Activated CD4-positive, alpha-beta T cell treated with anti-CD3 and anti-CD28 coated beads, Interleukin-2, Interleukin-6, amounts not matched to agents 100 ng/mL and 50 ng/mL, durations not matched to agents 16 hours and 8 hours (primary cell): Measurements from ENCODE around the gene AIFM3.
"Not testable (repeated sequence)": the region's sequence is repeated elsewhere in the genome, so short reads cannot be mapped to it uniquely, and the experiment has no call there.

ENCODE experiments used
- DNase-seq: peaks from one replicate; pipeline ENCODE4 v3.0.0-alpha.2; 2020

The AIFM3 gene

GRCh38 chr22:20942203-20942902, 24.7 kb upstream of the AIFM3 start:
- DNase-seq, result not testable (repeated sequence)

DNA sequence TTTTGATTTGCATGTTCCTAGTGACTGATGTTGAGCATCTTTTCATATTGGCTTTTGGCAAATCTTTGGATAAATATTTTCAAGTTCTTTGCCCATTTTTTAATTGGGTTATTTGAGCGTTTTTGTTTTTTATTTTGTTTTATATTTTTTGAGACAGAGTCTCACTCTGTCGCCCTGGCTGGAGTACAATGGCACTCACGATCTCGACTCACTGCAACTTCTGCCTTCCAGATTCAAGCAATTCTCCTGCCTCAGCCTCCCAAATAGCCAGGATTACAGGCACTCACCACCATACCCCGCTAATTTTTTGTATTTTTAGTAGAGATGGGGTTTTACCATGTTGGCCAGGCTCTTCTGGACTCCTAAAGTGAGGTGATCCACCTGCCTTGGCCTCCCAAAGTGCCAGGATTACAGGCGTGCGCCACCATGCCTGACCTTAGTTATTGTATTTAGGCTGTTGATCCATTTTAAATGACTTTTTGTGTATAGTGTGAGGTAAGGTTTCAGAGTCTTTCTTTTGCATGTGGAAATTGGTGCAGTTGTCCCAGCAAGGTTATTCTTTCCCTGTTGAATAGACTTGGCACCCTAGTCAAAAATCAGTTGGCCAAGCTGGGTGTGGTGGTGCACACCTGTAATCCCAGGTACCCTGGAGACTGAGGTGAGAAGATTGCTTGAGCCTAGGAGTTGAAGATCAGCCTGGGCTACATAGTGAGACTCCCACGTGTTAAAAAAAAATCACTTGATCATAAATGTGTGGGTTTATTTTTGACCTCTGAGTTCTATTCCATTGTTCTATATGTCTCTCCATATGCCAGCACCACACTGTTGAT, 23.7 kb upstream of the AIFM3 start:
- DNase-seq, result no peak

DNA sequence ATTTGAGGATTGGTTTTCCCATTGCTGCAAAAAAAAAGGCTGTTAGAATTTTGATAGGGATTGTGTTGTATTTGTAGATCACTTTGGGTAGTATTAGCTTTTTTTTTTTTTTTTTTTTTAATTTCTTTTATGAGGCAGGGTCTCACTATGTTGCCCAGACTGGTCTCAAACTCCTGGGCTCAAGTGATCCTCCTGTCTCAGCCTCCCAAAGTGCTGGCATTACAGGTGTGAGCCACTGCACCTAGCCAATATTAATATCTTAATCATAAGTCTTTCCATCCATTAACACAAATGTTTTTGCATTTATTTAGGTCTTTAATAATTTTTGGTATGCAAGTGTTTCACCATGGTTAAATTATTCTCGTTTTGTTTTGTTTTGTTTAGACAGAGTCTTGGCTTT, 23.0 kb upstream of the AIFM3 start:
- no peak for DNase-seq

- DNase-seq, result no peak
Measured at GRCh38 chr22:20945578-20945934, 21.5 kb upstream of the AIFM3 start.

GRCh38 chr22:20946080-20946986, 20.7 kb upstream of the AIFM3 start:
- no peak for DNase-seq

DNA sequence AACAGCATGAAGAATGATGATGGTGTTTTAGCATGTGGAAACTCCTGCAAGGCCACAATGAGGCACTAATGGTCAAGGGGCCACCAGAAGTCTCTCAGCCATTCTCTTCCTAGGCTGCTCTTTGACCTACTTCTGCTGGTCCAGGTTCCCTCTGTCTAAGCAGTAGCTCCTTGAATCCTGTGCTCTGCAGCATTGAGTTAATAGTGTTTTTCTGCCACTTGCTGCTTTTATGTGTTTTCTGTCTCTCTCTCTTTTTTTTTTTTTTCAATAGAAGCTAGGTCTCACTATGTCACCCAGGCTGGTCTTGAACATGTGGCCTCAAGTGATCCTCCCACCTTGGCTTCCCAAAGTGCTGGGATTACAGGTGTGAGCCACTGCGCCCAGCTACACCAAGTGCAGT, 20.1 kb upstream of the AIFM3 start:
- DNase-seq, result no peak

DNA sequence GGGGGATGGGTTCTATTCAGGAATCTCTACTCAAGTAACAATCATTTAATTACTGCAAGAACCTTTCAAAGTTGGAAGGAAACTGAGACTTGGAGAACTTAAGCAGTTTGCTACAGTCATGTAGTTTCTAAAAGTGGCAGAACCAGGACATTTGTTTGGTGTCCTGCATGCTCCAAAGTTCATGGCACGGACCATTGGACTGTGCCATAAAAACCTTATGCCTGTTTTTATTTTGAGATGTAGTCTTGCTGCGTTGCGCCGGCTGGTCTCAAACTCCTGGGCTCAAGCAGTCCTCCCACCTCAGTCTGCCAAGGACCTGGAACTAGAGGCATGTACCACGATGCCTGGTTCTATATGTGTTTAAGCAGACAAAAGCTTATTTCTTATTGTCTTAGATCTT, 18.6 kb upstream of the AIFM3 start:
- DNase-seq, result no peak

GRCh38 chr22:20948989-20949388, 18.1 kb upstream of the AIFM3 start:
- no peak for DNase-seq

DNA sequence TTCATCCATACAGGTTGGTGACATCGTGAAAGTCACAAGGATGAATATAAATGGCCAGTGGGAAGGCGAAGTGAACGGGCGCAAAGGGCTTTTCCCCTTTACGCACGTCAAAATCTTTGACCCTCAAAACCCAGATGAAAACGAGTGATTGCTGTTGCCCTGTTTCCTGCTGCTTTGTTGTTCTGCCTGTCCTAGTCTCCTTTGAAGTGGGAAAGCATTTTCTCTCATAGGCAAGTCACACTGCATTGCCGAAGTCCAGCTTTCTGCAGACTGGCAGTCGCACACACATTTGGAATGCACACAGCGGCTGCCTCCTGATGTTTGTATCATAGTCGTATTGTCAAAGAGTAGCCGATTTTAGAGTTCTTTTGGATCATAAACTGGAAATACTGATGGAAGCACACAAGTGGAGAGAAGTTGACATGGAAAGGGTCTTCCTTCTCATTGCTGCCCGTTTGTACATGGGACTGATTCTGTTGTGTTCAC, 17.3 kb upstream of the AIFM3 start:
- no peak for DNase-seq

GRCh38 chr22:20951151-20951931, 15.7 kb upstream of the AIFM3 start:
- DNase-seq, result no peak

DNA sequence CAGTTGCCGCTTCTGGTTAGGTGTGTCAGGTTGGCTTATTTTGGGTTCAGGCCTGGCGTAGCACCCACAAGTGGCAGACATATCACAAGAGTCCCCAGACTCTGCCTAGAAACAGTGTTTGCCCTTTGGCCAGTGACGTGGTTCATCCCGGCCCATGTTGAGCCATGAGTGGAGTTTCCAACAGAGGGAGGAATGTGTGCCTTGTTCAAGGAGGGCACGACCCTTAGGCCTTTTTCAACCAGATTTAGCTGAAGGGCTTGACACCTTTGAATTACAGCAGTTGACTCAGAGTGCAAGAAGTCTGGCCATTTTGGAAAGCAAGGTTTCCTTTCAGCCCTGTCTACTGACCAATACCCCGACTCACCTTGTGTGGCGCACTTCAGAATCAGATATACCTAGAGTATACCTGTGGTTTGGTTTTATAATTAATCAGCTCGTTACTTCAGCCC, 15.1 kb upstream of the AIFM3 start:
- DNase-seq, result no peak

DNA sequence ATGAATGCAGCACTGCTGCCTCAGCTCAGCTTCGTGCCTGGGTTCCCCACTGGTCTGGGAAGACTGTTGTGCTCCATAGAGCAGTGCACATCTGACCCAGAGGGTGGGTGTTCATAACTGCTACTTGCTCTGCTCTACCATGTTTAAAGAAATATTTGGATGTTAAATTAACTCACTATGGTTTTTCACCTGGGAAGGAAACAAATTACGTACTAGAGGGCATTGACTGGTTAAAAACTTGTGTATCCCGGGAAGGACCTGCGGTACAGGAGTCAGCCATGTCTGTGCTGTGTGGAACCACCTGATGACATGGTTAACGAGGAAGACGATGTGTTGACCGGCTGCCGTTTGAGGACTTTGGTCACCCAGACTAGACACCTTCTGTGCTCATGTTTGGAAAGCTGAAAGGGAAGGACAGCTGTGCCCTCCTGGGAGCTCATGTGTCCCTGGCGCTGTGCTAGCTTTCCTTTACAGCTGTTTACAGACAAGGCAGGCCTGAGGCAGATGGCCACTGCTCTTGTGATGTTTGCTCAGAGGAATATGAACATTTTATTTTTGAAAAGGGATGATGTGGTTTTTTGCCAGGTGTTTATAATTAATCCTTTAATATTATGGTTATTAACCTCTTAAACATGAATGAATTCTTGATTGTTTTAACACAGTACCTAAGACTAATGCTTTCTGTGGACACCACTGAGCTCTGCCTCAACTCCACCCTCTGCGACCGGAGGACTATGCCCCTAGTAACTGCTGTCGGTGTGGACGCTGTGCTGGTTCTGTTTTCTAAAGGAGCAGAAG, 14.3 kb upstream of the AIFM3 start:
- DNase-seq, result no peak

DNA sequence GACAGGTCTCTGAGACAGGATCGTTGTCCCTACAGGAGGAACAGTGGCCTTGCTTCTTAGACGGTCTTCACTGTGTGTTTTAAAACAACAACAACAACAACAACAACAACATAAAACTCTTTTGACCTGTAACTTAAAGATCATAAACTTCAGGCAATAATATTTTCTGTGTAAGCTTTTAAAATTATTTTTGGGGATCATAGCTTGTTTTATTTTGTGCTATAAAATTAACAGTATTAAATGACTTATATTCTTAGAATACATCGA, 13.8 kb upstream of the AIFM3 start:
- no peak for DNase-seq

DNA sequence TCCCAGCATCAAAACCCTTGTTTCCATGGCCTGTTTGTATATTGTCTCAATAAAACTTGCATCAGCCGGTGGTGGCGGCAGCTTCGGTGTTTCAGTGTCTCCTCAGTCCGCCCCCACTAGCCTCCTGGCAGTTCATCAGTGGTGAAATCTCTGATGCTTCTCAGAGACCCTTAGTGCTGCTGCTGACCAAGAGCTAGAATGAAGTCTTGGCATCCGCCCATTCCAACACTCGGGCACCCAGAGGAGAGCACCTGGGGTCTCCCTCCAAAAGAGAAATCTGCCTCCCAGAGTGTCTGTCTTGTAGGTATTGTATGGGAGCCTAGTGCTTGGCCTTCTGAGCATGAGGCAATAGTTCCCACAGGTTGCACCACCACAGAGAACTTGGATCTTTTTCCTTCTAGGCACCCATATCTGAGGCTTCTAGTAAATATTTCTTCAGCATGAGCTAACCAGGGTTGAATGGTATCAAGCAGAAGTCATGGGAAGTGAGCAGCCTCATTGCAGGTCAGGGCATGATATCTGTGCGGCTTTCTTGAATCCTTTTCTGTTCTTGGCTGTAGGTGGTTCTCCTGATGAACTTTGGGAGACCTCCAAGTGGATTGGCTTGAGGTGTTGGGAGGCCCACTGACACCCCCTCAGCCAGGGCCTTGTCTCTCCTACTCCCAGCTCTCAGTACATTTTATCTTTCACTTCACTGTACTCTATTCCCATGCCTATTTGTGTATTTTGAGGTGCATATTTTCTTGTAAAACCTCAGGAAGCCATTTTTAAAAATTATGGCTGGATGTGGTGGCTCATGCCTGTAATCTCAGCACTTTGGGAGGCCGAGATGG, 13.2 kb upstream of the AIFM3 start:
- DNase-seq, result no peak

DNA sequence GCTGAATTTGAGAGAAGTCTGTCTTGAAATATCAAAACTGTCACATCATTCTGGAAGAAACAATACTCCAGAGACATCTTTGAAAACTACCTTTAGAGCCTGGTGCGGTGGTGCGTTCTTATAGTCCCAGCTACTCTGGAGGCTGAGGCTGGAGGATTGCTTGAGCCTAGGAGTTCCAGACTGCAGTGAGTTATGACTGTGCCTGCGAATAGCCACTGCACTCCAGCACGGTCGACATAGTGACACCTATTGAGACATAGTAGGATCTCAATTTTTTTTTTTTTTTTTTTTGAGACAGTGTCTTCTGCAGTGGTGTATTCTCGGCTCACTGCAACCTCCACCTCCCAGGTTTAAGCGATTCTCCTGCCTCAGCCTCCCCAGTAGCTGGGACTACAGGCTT, 11.5 kb upstream of the AIFM3 start:
- DNase-seq, result no peak

- DNase-seq, result no peak
Measured at GRCh38 chr22:20956258-20957101, 10.6 kb upstream of the AIFM3 start.

DNA sequence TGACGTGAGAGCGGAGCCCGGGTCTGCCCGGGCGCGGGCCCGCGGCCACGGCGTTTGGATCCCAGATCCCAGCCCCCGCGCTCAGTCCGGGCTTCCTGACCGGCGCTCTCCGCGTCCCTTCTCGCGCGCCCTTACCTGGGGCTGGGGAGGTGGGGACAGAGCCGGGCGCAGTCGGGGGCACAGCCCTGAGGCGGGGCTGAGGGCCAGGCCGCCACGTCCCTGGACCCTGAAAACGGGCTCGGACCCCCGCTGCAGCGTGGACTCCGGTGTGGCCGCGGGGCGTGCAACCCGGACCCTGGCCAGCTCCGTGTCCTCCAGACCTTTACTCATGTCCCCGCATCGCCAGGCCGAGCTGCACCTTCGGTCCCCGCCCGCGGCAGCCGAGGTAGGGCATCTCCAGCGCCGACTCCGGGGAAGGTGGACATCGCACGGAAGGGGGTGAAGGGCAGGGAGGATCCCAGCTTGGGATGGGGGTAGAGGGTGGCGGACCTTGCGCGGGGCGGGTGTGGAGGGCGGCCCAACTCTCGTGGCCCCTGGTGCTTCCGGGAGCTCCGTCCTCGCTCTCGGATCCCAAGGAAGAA, 9.9 kb upstream of the AIFM3 start:
- DNase-seq, result no peak

DNA sequence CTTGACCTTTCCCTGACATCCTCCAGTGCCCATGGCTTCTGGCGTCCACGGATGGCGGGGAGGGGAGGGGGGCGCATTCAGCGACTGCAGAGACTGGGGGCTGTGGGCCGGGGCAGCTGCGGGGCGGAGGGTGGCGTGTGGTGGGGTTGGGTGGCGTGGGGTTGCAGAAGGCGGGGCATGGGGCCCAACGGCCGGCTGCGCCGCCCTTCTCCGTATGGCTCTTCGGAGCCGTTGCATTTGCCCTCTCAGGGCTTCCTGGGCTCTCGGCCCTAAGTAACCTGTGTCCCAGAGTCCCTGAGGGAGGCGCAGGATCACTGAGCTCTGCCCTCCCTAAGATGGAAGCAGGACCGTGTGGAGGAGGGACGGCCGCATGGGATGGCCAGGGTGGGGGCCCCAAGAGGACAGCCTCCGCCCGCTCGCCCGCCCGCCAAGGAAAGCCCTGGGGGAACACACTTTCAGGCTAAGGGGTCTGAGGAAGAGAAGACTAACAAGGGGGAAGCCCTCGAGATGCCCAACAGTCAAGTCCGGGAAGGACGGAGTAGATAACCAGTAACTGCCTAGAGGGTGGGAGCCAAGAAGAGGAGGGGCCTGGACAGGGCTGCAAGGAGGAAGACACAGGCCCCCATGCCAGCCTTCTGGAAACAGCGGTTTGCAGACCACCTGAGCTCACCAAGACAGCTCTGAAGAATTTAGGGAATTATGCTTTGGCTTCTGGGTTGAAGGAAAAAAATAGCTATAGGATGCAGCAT, 9.2 kb upstream of the AIFM3 start:
- DNase-seq, result no peak
